ENCODE results near the gene VCAN.

GRCh38 chr5:83562071-83562606, 90.6 kb downstream of the VCAN start:
- TF ChIP-seq EZH2 (IDR thresholded peaks at IDR 0.05; ENCODE audit: insufficient read depth, poor library complexity, severe bottlenecking) (no peak), EZH2phosphoT487 (IDR thresholded peaks at IDR 0.05; ENCODE audit: insufficient read depth, low read depth) (no peak)
